VCaP (cell line): ENCODE measurements around the gene SLC6A4.
"Not testable (repeated sequence)": the region's sequence is repeated elsewhere in the genome, so short reads cannot be mapped to it uniquely, and the experiment has no call there.

Source experiments
- H3K27ac ChIP-seq: fragments of 450-650 bp; 2 replicates; pipeline ENCODE4 v1.5.1; 2017
- CTCF ChIP-seq: fragments of 450-650 bp; conservative IDR thresholded peaks from 2 replicates; pipeline ENCODE4 v1.5.1; 2017; ENCODE audit warnings: mild to moderate bottlenecking, moderate library complexity

SLC6A4 gene

GRCh38 chr17:30232824-30233427, 2.6 kb downstream of the SLC6A4 start:
- no peak for TF ChIP-seq CTCF

GRCh38 chr17:30232015-30232823, 3.3 kb downstream of the SLC6A4 start:
- TF ChIP-seq CTCF = no peak
- no peak overlapping the region for H3K27ac ChIP-seq

More at GRCh38 chr17:30232824-30233427, 2.6 kb downstream of the SLC6A4 start:
- no peak overlapping the region for H3K27ac ChIP-seq

- TF ChIP-seq CTCF = 0 out of 2 replicates have a peak, but pooled peaks have one; percentile 8
- no peak overlapping the region for H3K27ac ChIP-seq
Measured at GRCh38 chr17:30230596-30231125, 4.8 kb downstream of the SLC6A4 start.

- not testable (repeated sequence) for H3K27ac ChIP-seq
Measured at GRCh38 chr17:30230009-30230408, 5.5 kb downstream of the SLC6A4 start.

- TF ChIP-seq CTCF = no peak
Measured at GRCh38 chr17:30229012-30229411, 6.5 kb downstream of the SLC6A4 start.

GRCh38 chr17:30228011-30228410, 7.5 kb downstream of the SLC6A4 start:
- no peak overlapping the region for H3K27ac ChIP-seq
- no peak for TF ChIP-seq CTCF

More at GRCh38 chr17:30229012-30229411, 6.5 kb downstream of the SLC6A4 start:
- no peak overlapping the region for H3K27ac ChIP-seq

- no peak for TF ChIP-seq CTCF
- no peak overlapping the region for H3K27ac ChIP-seq
Measured at GRCh38 chr17:30226878-30227277, 8.6 kb downstream of the SLC6A4 start.
